ENCODE measurements around the gene RAB7A.
A peak's percentile ranks its signal among the peaks of the same experiment; 100 is the strongest.
"Not testable (repeated sequence)": the region's sequence is repeated elsewhere in the genome, so short reads cannot be mapped to it uniquely, and the experiment has no call there.

The RAB7A gene

DNA sequence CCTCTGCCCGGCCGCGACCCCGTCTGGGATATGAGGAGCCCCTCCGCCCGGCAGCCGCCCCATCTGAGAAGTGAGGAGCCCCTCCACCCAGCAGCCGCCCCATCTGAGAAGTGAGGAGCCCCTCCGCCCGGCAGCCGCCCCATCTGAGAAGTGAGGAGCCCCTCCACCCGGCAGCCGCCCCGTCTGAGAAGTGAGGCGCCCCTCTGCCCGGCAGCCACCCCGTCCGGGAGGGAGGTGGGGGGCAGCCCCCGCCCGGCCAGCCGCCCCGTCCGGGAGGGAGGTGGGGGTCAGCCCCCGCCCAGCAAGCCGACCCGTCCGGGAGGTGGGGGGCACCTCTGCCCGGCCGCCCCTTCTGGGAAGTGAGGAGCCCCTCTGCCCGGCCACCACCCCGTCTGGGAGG is 47.2 kb downstream of the RAB7A start:
- not testable (repeated sequence) for H2BK5ac ChIP-seq (ENCODE audit: low read length); H4K8ac ChIP-seq (ENCODE audit: low read depth, low read length); H3K4me2 ChIP-seq (ENCODE audit: low read length); H3K4me3 ChIP-seq (ENCODE audit: low read length); H2BK120ac ChIP-seq (ENCODE audit: low read depth, low read length); H2AK5ac ChIP-seq (ENCODE audit: low read length); H3K27ac ChIP-seq (ENCODE audit: low read depth, low read length); H3K4me1 ChIP-seq (ENCODE audit: control insufficient read depth, low read depth, low read length); H3K27me3 ChIP-seq (ENCODE audit: insufficient read depth, low read length, poor library complexity); H3K4ac ChIP-seq (ENCODE audit: low read depth, low read length); H3K18ac ChIP-seq (ENCODE audit: low read length); H3K9ac ChIP-seq (ENCODE audit: low read length); H2BK15ac ChIP-seq (replicated peaks; ENCODE audit: low read depth); H4K5ac ChIP-seq (ENCODE audit: low read length); H3K56ac ChIP-seq (ENCODE audit: low read length); H3K36me3 ChIP-seq (ENCODE audit: control insufficient read depth, insufficient read depth, low read length); DNase-seq; H3K23ac ChIP-seq (ENCODE audit: low read length)
- H3K79me1 ChIP-seq (ENCODE audit: low read length): peaks cover 30% of the 10 kb centered on the region
- no CpG with 5 or more reads among the region's 31 CpGs for WGBS (ENCODE audit: extremely low coverage, insufficient coverage, low lambda C conversion rate)
- H3K79me2 ChIP-seq (ENCODE audit: control insufficient read depth, insufficient read depth, low read length): peaks cover 61% of the 10 kb centered on the region

DNA sequence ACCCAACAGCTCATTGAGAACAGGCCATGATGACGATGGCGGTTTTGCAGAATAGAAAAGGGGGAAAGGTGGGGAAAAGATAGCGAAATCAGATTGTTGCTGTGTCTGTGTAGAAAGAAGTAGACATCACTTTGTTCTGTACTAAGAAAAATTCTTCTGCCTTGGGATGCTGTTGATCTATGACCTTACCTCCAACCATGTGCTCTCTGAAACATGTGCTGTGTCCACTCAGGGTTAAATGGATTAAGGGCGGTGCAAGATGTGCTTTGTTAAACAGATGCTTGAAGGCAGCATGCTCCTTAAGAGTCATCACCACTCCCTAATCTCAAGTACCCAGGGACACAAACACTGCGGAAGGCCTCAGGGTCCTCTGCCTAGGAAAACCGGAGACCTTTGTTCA is 47.6 kb downstream of the RAB7A start:
- H3K4ac ChIP-seq (ENCODE audit: low read depth, low read length); H2BK5ac ChIP-seq (ENCODE audit: low read length); H4K5ac ChIP-seq (ENCODE audit: low read length); H3K27ac ChIP-seq (ENCODE audit: low read depth, low read length); H3K4me3 ChIP-seq (ENCODE audit: low read length); H3K4me1 ChIP-seq (ENCODE audit: control insufficient read depth, low read depth, low read length); DNase-seq; H3K18ac ChIP-seq (ENCODE audit: low read length); H3K23ac ChIP-seq (ENCODE audit: low read length); H2AK5ac ChIP-seq (ENCODE audit: low read length); H2BK15ac ChIP-seq (replicated peaks; ENCODE audit: low read depth); H3K36me3 ChIP-seq (ENCODE audit: control insufficient read depth, insufficient read depth, low read length); H4K8ac ChIP-seq (ENCODE audit: low read depth, low read length); H3K27me3 ChIP-seq (ENCODE audit: insufficient read depth, low read length, poor library complexity); H3K9ac ChIP-seq (ENCODE audit: low read length); H2BK120ac ChIP-seq (ENCODE audit: low read depth, low read length); H3K56ac ChIP-seq (ENCODE audit: low read length); H3K4me2 ChIP-seq (ENCODE audit: low read length): not testable (repeated sequence)
- Histone ChIP-seq H3K79me1 (ENCODE audit: low read length) (peaks cover 28% of the 10 kb centered on the region), H3K79me2 (ENCODE audit: control insufficient read depth, insufficient read depth, low read length) (peaks cover 58% of the 10 kb centered on the region)
- WGBS (ENCODE audit: extremely low coverage, insufficient coverage, low lambda C conversion rate): no CpG with 5 or more reads among the region's 6 CpGs

DNA sequence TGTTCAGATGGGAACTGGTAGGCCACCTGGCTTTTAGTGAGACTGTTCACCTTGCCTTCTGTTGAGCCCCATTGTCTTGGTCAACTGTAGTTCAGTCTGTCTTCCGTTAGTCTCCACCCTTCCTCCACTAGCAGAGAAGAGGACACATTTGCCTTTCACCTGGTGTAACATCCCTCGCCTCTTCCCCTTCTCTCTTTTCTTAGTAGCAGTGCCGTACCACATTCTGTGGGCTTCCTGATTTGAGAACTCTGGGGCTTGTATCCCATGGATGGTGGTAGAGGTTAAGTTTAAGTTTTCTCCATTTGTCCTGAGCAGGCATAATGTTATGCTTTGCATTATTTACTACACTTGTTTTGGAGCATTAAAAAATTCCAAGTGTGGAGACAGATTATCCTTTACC is 49.3 kb downstream of the RAB7A start:
- no CpG with 5 or more reads among the region's 3 CpGs for WGBS (ENCODE audit: extremely low coverage, insufficient coverage, low lambda C conversion rate)

DNA sequence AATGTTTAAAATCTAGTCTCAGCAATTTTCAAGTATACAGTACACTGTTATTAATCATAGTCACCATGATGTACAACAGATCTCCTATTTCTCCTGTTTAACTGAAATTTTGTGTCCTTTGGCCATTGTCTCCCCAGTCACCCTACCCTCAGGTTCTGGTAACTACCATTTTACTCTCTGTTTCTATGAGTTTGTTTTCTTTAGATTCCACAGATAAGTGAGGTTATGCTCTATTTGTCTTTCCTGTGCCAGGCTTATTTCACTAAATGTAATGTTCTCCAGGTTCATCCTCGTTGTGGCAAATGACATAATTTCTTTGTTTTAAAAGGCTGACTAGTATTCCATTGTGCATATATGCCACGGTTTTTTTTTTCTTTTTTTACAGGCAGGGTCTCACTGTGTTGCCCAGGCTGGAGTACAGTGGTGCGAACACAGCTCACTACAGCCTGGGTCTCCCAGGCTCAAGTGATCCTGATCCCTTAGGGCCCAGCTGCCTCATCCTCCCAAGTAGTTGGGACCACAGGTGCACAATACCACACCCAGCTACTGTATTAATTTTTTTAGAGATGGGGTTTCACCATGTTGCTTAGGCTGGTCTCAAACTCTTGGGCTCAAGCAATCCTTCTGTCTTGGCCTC is 50.0 kb downstream of the RAB7A start:
- no peak overlapping the region for H3K9ac ChIP-seq (ENCODE audit: low read length)
- peaks cover 63% of the 10 kb centered on the region for H3K79me2 ChIP-seq (ENCODE audit: control insufficient read depth, insufficient read depth, low read length)
- no peak overlapping the region for H3K56ac ChIP-seq (ENCODE audit: low read length)
- H2BK120ac ChIP-seq (ENCODE audit: low read depth, low read length): no peak overlapping the region
- H3K36me3 ChIP-seq (ENCODE audit: control insufficient read depth, insufficient read depth, low read length): no peaks in the 10 kb centered on the region
- no peaks in the 10 kb centered on the region for H3K4me1 ChIP-seq (ENCODE audit: control insufficient read depth, low read depth, low read length)
- no peak overlapping the region for H2BK5ac ChIP-seq (ENCODE audit: low read length)
- DNase-seq: no peak
- H4K8ac ChIP-seq (ENCODE audit: low read depth, low read length): no peak overlapping the region
- H3K27ac ChIP-seq (ENCODE audit: low read depth, low read length): no peak overlapping the region
- H3K79me1 ChIP-seq (ENCODE audit: low read length): peaks cover 33% of the 10 kb centered on the region
- H3K4me3 ChIP-seq (ENCODE audit: low read length): no peak overlapping the region
- no CpG with 5 or more reads among the region's 3 CpGs for WGBS (ENCODE audit: extremely low coverage, insufficient coverage, low lambda C conversion rate)
- H3K27me3 ChIP-seq (ENCODE audit: insufficient read depth, low read length, poor library complexity): no peaks in the 10 kb centered on the region
- H4K5ac ChIP-seq (ENCODE audit: low read length): no peak overlapping the region
- H2AK5ac ChIP-seq (ENCODE audit: low read length): no peak overlapping the region
- H3K4me2 ChIP-seq (ENCODE audit: low read length): no peak overlapping the region
- H2BK15ac ChIP-seq (replicated peaks; ENCODE audit: low read depth): no peak overlapping the region
- no peak overlapping the region for H3K4ac ChIP-seq (ENCODE audit: low read depth, low read length)
- H3K23ac ChIP-seq (ENCODE audit: low read length): no peak overlapping the region
- no peak overlapping the region for H3K18ac ChIP-seq (ENCODE audit: low read length)

More for the DNA sequence above, 49.3 kb downstream of the RAB7A start:
- H3K23ac ChIP-seq (ENCODE audit: low read length): no peak overlapping the region
- no peak for DNase-seq
- H3K4me3 ChIP-seq (ENCODE audit: low read length): no peak overlapping the region
- H3K27ac ChIP-seq (ENCODE audit: low read depth, low read length): no peak overlapping the region
- H3K4ac ChIP-seq (ENCODE audit: low read depth, low read length): no peak overlapping the region
- H3K56ac ChIP-seq (ENCODE audit: low read length): peak overlapping the region; percentile 5
- H2AK5ac ChIP-seq (ENCODE audit: low read length): no peak overlapping the region
- no peak overlapping the region for H4K5ac ChIP-seq (ENCODE audit: low read length)
- peaks cover 30% of the 10 kb centered on the region for H3K79me1 ChIP-seq (ENCODE audit: low read length)
- no peak overlapping the region for H2BK120ac ChIP-seq (ENCODE audit: low read depth, low read length)
- no peaks in the 10 kb centered on the region for H3K36me3 ChIP-seq (ENCODE audit: control insufficient read depth, insufficient read depth, low read length)
- no peak overlapping the region for H4K8ac ChIP-seq (ENCODE audit: low read depth, low read length)
- no peak overlapping the region for H3K18ac ChIP-seq (ENCODE audit: low read length)
- H3K4me1 ChIP-seq (ENCODE audit: control insufficient read depth, low read depth, low read length): no peaks in the 10 kb centered on the region
- H2BK15ac ChIP-seq (replicated peaks; ENCODE audit: low read depth): no peak overlapping the region
- no peak overlapping the region for H3K4me2 ChIP-seq (ENCODE audit: low read length)
- H3K79me2 ChIP-seq (ENCODE audit: control insufficient read depth, insufficient read depth, low read length): peaks cover 62% of the 10 kb centered on the region
- H2BK5ac ChIP-seq (ENCODE audit: low read length): no peak overlapping the region
- H3K9ac ChIP-seq (ENCODE audit: low read length): no peak overlapping the region
- H3K27me3 ChIP-seq (ENCODE audit: insufficient read depth, low read length, poor library complexity): no peaks in the 10 kb centered on the region

DNA sequence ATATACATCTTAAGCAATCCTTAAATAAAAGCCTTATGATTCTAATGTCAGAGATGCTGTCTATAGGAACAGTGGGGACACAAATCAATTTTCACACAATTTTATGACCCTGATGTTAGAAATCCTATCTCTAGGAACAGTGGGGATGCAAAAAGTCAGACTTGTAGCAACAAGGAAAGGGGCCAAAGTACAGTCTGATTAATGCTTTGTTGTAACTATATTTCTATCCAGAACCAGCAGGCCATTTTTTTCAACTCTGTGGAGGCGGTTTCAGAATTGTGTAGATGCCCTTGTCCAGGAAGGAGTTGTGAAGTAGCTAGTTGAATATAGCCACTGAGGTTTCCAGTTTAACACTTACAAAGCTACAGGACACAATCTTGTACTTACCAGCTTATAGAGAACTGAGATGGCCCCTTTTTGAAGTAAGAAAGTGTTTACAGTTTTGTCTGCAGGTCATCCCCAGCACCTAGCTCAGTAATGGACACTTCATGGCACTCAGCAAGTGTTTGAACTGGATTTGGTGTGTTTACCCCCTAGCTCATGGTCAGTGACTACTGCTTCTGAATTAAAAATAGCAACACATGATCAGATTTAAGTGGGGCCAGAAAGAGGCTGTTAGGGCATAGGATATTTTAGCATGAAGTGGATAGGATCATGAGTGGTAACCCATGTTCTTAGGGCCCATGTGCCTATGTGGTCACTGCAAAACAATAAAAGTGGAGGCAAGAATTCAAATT is 54.3 kb downstream of the RAB7A start:
- no peak overlapping the region for H3K4me3 ChIP-seq (ENCODE audit: low read length)
- H3K27me3 ChIP-seq (ENCODE audit: insufficient read depth, low read length, poor library complexity): no peaks in the 10 kb centered on the region
- H2BK5ac ChIP-seq (ENCODE audit: low read length): no peak overlapping the region
- no CpG with 5 or more reads among the region's 1 CpG for WGBS (ENCODE audit: extremely low coverage, insufficient coverage, low lambda C conversion rate)
- no peak overlapping the region for H3K27ac ChIP-seq (ENCODE audit: low read depth, low read length)
- H3K9ac ChIP-seq (ENCODE audit: low read length): no peak overlapping the region
- peaks cover 63% of the 10 kb centered on the region for H3K79me2 ChIP-seq (ENCODE audit: control insufficient read depth, insufficient read depth, low read length)
- no peak overlapping the region for H3K4ac ChIP-seq (ENCODE audit: low read depth, low read length)
- H3K79me1 ChIP-seq (ENCODE audit: low read length): peaks cover 39% of the 10 kb centered on the region
- no peak overlapping the region for H3K23ac ChIP-seq (ENCODE audit: low read length)
- H3K4me2 ChIP-seq (ENCODE audit: low read length): no peak overlapping the region
- H3K36me3 ChIP-seq (ENCODE audit: control insufficient read depth, insufficient read depth, low read length): no peaks in the 10 kb centered on the region
- no peak overlapping the region for H3K56ac ChIP-seq (ENCODE audit: low read length)
- no peaks in the 10 kb centered on the region for H3K4me1 ChIP-seq (ENCODE audit: control insufficient read depth, low read depth, low read length)
- H2BK15ac ChIP-seq (replicated peaks; ENCODE audit: low read depth): no peak overlapping the region
- no peak for DNase-seq
- no peak overlapping the region for H3K18ac ChIP-seq (ENCODE audit: low read length)
- no peak overlapping the region for H4K8ac ChIP-seq (ENCODE audit: low read depth, low read length)
- H2BK120ac ChIP-seq (ENCODE audit: low read depth, low read length): no peak overlapping the region
- H4K5ac ChIP-seq (ENCODE audit: low read length): no peak overlapping the region
- H2AK5ac ChIP-seq (ENCODE audit: low read length): no peak overlapping the region
